Stimulated activated CD4-positive, alpha-beta T cell treated with anti-CD3 and anti-CD28 coated beads, Interleukin-2, amount 100 ng/mL, for 4 hours (primary cell): Measurements from ENCODE around the gene SNAPC4.

Experiments
- DNase-seq: peaks from one replicate; pipeline ENCODE4 v3.0.0-alpha.2; 2020; ENCODE audit warnings: low read depth

SNAPC4 gene

GRCh38 chr9:136392538-136393449 lies 7.2 kb downstream of the SNAPC4 start:
- DNase-seq = no peak

GRCh38 chr9:136391737-136392537 lies 8.0 kb downstream of the SNAPC4 start:
- no peak for DNase-seq

- no peak for DNase-seq
These were observed 10.6 kb downstream of the SNAPC4 start for GRCh38 chr9:136389396-136389795.

- DNase-seq = no peak
These were observed 12.8 kb downstream of the SNAPC4 start for GRCh38 chr9:136387217-136387616.

- DNase-seq = no peak
These were observed 14.0 kb downstream of the SNAPC4 start for GRCh38 chr9:136386018-136386417.

GRCh38 chr9:136385015-136385414 lies 15.0 kb downstream of the SNAPC4 start:
- no peak for DNase-seq

- DNase-seq = no peak
These were observed 16.5 kb downstream of the SNAPC4 start for GRCh38 chr9:136383436-136383835.

GRCh38 chr9:136381966-136382513 lies 17.9 kb downstream of the SNAPC4 start:
- DNase-seq = no peak

- no peak for DNase-seq
These were observed 18.7 kb downstream of the SNAPC4 start for GRCh38 chr9:136381311-136381710.

- no peak for DNase-seq
These were observed 19.6 kb downstream of the SNAPC4 start for GRCh38 chr9:136380381-136380780.

GRCh38 chr9:136379891-136380290 lies 20.1 kb downstream of the SNAPC4 start:
- no peak for DNase-seq

GRCh38 chr9:136379401-136379800 lies 20.6 kb downstream of the SNAPC4 start:
- DNase-seq = no peak

GRCh38 chr9:136379003-136379287 lies 21.0 kb downstream of the SNAPC4 start:
- no peak for DNase-seq

- no peak for DNase-seq
These were observed 21.6 kb downstream of the SNAPC4 start for GRCh38 chr9:136378170-136379002.

- DNase-seq = no peak
These were observed 22.4 kb downstream of the SNAPC4 start for GRCh38 chr9:136377341-136378169.

GRCh38 chr9:136376457-136376856 lies 23.5 kb downstream of the SNAPC4 start:
- no peak for DNase-seq

- DNase-seq = no peak
These were observed 24.9 kb downstream of the SNAPC4 start for GRCh38 chr9:136375096-136375495.

- no peak for DNase-seq
These were observed 25.8 kb downstream of the SNAPC4 start for GRCh38 chr9:136374183-136374575.

GRCh38 chr9:136373300-136374182 lies 26.4 kb downstream of the SNAPC4 start, which contains the start of gene CARD9:
Gene CARD9, minus strand, starts transcription at chr9:136373669. Its CDS starts 1,591 bp downstream, at chr9:136372078.
- DNase-seq = no peak
